AG08395 (cell line): Measurements from ENCODE around the gene NRF1.

Experiments used
- DNase-seq: peaks from one replicate; pipeline ENCODE4 v3.0.0; 2012; ENCODE audit warnings: mixed read lengths, low spot score

The NRF1 gene

DNA sequence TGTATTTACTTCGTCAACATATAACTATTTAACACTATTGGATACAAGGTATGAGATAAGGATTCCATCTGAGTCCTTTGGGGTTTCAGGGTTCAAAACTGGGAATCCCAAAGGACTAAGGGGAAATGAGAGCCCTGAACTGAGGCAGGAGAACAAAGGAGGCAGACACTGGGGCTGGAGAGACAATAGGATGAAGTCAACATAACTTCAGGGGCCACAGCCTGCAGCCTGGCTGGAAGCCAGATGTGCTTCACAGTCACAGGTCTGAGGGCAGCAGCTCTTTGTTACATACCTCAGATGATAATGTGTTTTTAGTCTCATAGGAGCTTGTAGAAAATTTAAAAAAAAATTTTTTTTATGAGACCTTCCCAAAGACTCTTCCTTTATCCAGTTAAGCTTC, 73.3 kb downstream of the NRF1 start:
- DNase-seq: no peak

DNA sequence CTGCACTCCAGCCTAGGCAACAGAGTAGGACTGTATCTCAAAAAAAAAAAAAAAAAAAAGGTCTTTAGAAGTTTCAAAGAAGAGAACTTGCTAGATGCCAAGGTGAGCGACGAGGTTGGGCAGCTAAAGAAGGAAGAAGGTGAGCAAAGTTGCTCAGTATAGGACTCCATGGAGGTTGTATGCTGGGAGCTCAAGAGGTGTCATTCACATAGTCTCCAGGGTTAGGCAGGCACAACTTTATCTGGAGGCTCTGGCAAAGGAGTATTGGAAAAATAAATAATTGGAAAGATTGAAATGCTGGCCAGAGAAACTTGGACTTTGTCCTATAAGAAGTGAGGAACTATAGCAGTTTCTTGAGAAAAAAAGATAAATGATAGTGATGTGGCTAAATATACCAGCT, 74.5 kb downstream of the NRF1 start:
- no peak for DNase-seq

DNA sequence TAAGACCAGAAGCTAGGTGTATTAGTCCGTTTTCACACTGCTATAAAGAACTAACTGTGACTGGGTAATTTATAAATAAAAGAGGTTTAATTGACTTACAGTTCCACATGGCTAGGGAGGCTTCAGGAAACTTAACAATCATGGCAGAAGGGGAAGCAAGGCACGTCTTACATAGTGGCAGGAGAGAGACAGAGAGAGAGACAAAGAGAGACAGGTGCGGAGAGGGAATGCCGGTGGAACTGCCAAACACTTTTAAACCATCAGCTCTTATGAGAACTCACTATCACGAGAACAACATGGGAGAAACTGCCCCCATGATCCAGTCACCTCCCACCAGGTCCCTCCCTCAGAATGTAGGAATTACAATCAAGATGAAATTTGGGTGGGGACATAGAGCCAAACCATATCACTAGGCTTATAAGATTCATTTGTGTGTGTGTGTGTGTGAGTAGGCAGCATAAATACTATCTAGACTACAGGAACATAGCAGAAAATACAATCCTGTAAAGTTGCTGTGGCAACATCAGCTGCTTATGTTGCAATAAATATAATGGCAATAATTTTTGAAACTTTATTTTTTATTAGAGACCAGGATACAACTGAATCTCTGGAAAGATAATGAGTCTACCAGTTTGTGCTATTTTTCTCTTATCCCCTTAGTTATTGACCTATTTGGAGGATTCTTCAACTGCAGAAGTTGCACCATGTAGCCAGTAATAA, 77.1 kb downstream of the NRF1 start:
- DNase-seq: no peak

DNA sequence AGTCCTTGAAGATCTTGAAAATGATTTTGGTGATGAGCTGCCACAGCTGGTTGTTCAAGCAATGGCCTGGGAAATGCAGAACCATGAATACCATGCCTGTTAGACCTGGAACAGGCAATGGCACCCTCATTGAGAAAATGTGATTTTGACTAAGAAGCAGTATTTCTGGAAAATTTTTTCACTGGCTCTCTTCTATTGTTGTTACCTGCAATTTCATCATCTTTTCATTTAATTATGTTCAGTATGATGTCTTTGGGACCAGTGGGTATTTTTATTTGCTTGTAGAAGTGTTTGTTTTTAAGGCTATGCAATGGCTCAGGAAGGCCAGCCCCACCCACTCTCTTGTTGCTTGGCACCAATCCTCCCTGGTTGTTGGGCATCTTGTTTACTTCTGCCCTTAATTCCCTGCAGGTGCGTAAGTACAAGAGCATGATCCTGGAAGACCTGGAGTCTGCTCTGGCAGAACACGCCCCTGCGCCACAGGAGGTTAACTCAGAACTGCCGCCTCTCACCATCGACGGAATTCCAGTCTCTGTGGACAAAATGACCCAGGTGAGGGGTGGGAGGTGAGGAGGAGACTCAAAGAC, 78.6 kb downstream of the NRF1 start:
- no peak for DNase-seq

DNA sequence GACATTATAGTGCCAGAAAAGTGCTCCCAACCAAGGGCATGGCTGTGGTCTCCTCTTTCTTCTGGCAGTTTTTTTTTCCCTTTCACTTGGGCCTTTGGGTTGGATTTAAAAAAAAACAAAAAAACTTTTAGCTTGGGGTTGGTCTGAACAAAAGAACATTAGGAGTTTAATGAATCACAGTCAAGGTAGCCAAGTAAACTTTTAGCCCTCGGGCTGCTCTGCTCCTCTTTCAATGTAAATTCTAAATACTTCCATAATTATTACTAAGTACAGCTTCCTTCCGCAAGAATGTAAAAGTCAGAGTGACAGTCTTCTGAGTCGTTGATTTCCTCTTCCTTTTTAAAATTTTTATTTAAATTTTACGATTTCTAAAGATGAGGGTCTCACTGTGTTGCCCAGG, 79.2 kb downstream of the NRF1 start:
- no peak for DNase-seq

DNA sequence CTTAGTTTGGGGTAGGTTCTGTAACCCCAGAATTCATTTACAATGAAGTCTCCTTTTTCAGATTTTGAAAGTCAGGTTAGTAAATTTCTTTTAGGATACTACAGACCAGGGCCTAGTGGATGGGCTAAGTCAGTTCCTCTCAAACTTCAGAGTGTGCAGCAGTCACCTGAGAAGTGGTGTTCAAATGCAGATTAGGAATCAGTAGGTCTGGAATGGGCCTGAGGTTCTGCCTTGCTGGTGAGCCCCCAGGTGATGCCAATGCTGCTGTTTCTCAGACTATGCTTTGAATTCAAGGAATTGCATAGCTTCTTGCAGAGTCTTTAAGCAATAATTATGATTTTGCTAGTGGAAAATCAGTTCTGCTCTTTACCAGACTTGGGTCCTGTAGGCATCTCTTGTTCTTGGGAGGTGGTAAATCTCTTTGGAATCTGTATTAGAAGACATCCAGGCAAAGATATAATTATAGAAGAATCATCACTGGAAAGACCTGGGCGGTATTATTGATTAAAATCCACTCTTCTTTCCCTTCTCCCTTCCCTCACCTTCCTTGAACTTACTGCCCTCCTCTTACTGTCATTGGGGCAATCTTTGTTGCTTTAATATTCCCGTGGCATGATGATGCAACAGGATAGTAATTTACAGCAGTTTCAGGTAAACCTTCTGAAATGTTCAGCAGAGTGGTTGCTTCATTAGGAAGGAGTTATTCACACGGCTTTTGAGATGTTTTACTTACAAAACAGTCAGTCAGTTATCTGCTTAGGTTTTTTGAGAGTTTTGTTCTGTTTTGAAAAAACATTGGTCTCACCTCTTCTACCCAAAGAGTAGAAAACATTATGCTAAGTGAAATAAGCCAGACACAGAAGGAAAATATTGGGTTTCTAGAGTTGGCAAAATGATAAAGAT, 87.2 kb downstream of the NRF1 start:
- no peak for DNase-seq

DNA sequence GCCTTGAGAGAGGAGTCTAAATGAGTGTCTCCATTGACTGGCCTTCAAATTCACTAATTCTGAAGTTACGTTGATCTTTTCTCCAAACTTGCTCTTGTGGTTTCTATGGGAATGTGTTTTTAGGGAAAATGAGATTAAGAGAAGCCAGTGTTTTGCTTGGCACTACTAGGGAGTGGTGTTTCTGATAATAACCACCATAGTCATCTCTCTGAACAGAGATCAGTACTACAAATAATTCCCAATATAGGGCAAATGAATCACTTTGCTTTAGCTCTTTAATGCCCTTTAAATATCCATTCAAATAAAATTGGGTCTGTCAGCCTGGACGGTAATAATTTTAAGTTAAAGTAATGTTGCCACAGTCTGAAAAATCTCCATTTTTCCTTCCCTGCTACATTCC, 90.8 kb downstream of the NRF1 start:
- DNase-seq: no peak

DNA sequence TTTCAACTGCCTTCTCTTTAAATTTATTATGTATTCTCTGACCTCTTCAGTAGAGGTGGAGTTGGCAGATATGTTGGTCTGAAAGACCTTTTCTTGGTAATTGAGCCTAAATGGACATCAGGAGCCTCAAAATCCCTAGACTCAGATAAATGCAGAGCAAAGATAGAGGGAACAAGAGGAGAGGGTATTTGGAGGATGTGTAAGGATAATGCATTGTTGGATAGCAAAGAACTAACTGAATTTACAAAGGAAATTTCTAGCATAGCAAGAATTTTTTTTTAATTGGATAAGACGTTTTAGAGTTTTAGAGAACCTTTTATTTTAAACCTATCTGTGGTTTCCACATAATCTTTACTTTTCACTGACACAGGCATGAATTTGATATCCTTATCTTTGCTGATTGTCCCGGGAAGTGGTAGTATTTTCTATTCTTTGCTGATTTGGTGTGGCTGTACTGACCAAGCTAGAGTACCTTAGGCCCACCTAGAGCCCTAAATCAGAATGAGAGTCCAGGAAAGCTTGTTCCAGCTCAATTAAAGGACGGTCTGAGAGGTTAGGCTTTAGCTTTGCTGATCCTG, 91.3 kb downstream of the NRF1 start:
- no peak for DNase-seq

DNA sequence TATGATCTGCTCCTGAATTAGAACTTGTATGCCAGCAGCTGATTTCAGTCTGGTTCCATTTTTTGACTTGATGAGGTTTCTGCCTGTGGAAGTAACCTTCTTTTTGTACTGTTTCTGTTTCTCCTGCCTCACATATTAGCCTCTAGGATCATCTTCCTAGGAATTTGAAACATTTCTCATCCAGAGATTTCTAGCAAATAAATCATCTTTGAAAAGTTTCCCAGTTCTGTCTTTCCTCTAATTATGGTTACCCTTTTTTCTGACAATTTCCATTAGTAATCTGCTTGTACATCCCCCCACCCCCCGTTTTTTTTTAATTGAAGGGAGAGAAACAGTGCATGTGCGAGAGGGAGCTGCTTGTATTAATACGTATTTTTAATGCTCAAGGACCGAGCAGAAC, 92.2 kb downstream of the NRF1 start:
- no peak for DNase-seq

DNA sequence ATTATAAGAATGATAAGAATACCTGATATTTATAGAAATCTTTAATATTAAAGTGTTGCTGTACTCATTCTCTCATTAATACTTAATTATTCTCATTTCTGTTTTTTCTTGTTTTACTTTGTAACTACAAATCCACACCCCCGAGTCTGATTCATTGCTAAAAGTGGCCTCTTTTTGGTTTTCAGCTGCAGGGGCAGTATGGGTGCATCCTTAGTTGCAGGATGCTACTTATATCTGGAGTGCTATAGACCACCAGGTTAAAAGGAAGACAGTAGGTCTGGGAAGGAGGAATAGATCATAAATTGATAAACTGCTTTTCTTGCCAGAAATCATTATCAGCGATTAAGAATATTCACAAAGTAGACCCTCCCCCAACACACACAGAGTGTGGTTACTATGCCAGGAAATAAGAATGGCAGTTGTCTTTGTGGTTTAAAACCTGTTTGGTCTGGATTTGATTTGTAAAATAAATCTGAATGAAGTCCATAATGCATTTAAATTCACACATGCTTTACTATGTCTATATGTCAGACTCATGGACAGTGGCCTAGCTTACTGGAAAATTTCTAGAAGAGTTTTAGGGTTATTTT, 96.5 kb downstream of the NRF1 start:
- no peak for DNase-seq

DNA sequence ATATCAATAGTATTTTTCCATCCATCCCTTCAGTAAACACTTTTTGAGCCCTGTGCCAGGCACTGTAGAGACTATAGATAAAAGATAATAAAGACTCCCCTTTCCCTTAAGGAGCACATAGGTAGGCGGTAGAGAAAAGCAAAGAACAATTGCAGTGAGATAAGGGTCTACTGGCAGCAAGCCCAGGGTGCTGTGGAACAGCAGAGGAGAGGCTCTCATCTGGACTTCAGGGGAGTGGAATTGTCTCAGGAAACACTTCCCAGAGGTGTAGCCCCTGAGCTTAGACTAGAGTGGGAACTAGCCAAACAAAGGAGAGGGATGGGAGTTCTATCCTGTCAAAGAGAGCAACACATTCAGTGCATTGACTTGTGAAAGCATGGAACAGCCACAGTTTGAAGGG, 102.0 kb downstream of the NRF1 start:
- no peak for DNase-seq

DNA sequence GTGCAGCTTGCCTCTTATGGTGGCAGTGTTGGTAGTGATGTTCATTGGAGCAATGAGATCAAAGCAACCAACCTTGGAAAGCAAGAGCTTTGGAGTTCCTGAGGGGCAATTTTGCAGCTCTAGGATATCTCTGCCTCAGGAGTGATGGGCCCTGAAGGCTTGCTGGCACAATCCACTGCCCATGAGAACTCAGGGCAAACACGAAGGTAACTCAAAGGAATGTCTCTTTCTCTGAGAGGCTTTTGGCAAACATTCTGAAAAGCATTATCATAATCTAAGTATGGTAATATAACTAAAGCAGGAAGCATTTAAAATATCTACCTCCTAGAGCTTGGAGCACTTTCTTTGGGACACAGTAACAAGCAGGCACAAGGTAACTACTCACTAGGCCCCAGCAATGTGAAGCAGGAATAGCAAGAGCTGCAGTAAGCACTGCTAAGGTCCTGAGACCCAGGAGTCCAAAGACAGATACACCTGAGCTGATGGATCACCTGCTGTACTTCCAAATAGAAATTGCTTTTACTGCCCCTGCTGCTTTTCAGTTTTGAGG, 103.1 kb downstream of the NRF1 start:
- no peak for DNase-seq

DNA sequence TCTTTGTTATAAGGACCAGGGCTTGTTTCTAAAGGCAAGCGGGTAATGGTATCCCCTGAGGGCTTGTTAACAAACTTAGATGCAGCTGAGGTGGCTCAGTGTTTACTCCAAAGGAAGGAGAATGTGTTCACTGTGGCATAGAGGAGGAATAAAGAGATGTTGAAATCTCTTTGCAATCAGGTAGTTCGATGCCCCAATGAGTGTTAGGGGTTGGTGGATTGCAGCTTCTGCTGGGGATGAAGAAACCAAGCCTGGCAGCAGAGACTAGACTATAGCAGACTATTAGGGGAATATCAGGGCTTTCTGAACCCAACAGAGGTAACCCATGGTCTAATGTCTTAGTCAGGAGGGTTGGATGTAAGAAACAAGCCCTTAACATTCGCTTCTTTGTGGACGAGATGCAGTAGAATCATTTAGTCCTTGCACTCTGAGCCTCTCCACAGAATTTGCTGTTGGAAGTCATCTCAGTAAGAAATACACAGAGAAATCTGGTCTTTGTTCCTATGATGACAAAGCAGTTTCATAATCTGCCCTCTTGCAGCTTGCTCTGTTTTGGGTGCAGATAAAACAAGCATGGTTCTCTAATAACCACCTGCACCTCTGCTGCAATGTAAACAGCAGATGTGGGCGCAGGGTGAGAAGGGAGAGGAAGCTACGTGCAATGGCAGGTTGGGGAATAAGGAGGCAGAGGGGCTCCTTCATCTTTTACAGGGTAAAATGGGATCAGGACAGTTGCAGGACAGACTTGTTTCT, 108.6 kb downstream of the NRF1 start:
- no peak for DNase-seq

DNA sequence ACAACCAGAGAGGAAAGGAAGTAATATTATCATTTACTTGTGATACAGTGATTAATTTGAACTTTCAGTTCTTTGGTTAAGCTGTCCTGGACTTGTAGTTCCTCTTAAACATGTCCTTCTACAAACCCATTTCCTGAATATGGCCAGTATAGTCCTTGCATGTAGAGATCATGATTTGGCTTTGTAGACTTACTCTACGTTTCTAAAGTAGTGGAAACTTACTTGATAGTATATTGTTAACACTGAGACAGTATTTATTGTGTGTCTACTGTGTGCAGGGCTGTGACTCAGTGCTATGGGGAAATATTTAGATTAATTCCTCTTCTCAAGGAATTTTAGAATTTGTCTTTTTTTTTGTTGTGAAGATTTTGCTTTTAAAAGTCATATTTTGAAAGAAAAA, 109.5 kb downstream of the NRF1 start:
- DNase-seq: peak; percentile 5

DNA sequence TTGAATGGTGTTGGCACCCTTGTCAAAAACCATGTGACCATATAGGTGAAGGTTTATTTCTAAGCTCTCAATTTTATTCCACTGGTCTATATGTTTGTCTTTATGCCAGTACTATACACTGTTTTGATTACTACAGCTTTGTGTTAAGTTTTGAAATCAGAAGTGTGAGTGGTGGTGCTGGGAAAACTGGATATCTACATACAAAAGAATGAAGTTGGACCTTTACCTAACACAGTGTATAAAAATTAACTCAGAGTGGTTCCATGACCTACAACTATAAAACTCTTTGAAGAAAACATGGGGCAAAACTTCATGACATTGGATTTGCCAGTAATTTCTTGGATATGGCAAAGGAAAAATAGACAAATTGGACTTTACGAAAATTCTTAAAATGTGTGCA, 112.2 kb downstream of the NRF1 start:
- DNase-seq: no peak

DNA sequence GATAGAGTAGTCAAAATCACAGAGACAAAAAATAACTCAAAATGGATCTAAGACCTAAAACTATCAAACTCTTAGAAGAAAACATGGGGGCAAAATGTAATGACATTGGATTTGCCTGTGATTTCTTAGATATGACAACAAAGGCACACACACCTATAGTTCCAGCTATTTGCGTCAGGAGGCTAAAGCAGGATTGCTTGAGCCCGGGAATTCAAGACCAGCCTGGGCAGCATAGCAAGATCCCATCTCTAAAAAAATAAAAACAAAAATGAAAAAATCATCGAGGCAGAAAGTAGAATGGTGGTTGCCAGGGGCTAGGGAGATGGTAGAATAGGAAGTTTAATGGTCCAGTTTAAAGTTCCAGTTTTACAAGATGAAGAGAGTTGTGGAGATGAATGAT, 113.3 kb downstream of the NRF1 start:
- no peak for DNase-seq

DNA sequence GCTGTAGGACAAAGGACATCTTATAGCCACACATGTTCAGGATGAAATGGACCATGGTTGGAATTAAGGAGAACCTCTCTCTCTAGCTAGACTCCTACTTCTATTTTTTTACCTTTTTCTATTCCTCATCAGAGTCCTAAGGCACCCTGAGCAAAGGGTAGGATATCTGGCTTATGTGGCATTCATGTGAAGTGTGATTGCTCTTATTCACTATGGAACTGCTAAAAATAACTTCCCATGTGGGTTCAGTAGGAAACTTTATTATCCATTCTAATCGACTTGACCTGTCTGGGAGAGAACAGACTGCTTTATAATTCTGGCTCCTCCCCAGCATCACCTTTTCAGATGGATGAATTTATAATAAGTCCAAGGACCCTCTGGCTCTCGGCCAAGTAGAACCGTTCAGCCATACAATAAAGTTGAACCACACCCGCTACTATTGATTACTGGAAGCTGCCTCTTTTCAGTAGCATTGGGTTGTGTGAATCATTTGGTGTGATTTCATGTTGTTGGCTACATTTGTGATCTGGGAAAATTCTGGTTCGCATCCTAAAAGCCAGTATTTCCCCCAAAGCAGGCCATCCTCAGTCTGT, 117.5 kb downstream of the NRF1 start:
- no peak for DNase-seq

DNA sequence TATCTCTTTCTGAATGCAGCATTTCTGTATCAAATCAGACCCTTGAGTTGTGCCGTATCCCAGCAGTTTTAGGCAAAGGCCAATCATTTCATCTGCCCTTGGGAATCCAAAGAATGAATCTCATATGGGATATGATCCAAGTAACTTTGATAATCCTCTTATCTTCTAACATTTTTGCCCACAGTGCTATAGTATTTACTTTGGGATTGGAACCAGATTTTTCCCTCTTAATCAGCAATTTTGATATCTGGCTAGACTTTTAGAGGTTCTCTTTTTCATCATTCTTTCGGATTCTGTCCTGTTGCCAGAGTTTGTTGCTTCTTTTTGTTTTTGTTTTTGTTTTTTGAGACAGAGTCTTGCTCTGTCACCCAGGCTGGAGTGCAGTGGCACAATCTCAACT, 118.0 kb downstream of the NRF1 start:
- DNase-seq: no peak

DNA sequence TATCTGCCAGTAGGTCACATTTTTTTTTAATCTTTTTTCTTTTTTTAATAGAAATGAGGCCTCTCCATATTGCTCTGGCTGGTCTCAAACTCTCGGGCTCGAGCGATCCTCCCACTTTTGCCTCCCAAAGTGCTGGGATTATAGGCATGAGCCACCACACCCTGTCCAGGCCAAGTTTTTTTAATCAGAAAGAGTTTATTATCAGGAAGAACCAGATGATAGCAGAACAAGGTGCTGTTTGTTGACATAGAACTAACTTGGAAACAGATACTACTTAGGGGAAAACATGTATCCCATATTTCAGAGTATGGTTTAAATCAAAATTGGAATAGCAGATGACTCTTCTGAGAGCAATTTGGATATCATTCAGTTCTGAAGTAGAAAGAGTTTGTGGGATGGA, 118.6 kb downstream of the NRF1 start:
- no peak for DNase-seq

DNA sequence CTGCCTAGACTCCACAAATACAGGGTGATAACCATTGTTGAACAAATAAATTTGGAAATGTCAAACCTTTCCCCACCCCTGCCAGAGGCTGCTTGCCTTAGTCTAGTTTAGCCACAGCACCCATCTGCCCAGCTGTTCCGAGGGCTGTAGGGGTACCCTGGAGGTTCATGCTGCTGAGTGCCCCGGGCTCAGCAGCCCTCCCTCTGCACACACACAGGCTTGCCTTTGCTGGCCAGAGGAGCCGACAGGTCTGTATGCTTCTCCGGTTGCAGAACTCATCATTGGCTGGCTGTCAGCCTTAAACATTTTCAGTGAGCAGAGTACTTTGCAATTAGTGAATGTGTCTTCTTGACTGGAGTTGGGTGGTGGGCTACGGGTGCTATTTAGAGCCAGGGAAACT, 122.9 kb downstream of the NRF1 start:
- no peak for DNase-seq

DNA sequence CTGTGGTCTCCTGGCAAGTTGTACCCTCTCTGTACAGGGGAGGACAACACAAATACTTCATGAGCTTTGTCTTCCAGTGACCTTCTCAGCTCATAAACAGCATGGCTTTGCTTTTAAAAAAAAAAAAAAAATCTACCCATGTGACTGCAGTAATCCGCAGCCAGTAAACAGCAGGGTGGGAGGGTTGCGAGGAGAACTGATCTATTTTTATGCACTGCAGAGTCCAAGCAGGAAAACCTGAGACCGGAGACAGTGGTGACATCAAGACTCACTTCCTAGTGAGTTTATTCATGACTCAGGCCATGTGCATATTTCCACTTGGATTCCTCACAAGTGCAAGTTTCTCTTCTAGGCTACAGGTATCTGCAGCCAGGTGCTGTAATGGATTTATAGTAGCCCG, 127.9 kb downstream of the NRF1 start:
- no peak for DNase-seq
